SK-N-SH treated with all-trans-retinoic acid at 6 μM for 48 hours (cell line): Measurements from ENCODE around the gene TEX26.
A peak's percentile ranks its signal among the peaks of the same experiment; 100 is the strongest.

Experiments
- ATAC-seq: fragments of 200-7000 bp; cut with Tn5 transposase; 3 replicates; pipeline ENCODE4 v1.9.1; 2020; ENCODE audit warnings: mild to moderate bottlenecking, moderate library complexity
- ARNTL ChIP-seq: fragments of 450-650 bp; formaldehyde crosslinking; IDR thresholded peaks from 2 replicates; pipeline ENCODE4 v1.5.0; 2020; ENCODE audit warnings: low read depth, mild to moderate bottlenecking, moderate library complexity, borderline replicate concordance
- BACH2 ChIP-seq: fragments of 250-450 bp; sonication (Bioruptor Pico); IDR thresholded peaks from 2 replicates; pipeline ENCODE4 v1.9.0; 2021; ENCODE audit warnings: mild to moderate bottlenecking, borderline replicate concordance
- CREB5 ChIP-seq: fragments of 250-450 bp; sonication (Bioruptor Pico); IDR thresholded peaks from 2 replicates; pipeline ENCODE4 v1.5.1; 2020; ENCODE audit warnings: low read depth, mild to moderate bottlenecking, moderate library complexity
- CSDC2 ChIP-seq: fragments of 250-450 bp; sonication (Bioruptor Pico); IDR thresholded peaks from 2 replicates; pipeline ENCODE4 v1.5.0; 2020; ENCODE audit warnings: mild to moderate bottlenecking, moderate library complexity
- CSRNP3 ChIP-seq: fragments of 250-450 bp; sonication (Bioruptor Pico); IDR thresholded peaks from 2 replicates; pipeline ENCODE4 v1.5.1; 2021; ENCODE audit warnings: mild to moderate bottlenecking, moderate library complexity
- ESRRG ChIP-seq: fragments of 250-450 bp; sonication (Bioruptor Pico); IDR thresholded peaks from 2 replicates; pipeline ENCODE4 v1.6.1; 2021; ENCODE audit warnings: mild to moderate bottlenecking
- GLIS3 ChIP-seq: fragments of 250-450 bp; sonication (Bioruptor Pico); IDR thresholded peaks from 2 replicates; pipeline ENCODE4 v1.5.0; 2020; ENCODE audit warnings: mild to moderate bottlenecking, moderate library complexity
- ISL1 ChIP-seq: fragments of 250-450 bp; sonication (Bioruptor Pico); IDR thresholded peaks from 2 replicates; pipeline ENCODE4 v2.1.2; 2022; ENCODE audit warnings: mild to moderate bottlenecking, moderate library complexity
- OSR1 ChIP-seq: fragments of 250-450 bp; sonication (Bioruptor Pico); IDR thresholded peaks from 2 replicates; pipeline ENCODE4 v1.8.0; 2022; ENCODE audit warnings: moderate library complexity, mild to moderate bottlenecking, inconsistent platforms
- POU6F1 ChIP-seq: fragments of 250-450 bp; sonication (Bioruptor Pico); IDR thresholded peaks from 2 replicates; pipeline ENCODE4 v1.8.0; 2021; ENCODE audit warnings: low read depth, mild to moderate bottlenecking, moderate library complexity, borderline replicate concordance
- PPARA ChIP-seq: fragments of 250-450 bp; sonication (Bioruptor Pico); IDR thresholded peaks from 2 replicates; pipeline ENCODE4 v1.5.0; 2020; ENCODE audit warnings: mild to moderate bottlenecking, borderline replicate concordance
- RARB ChIP-seq: fragments of 250-450 bp; sonication (Bioruptor Pico); IDR thresholded peaks from 2 replicates; pipeline ENCODE4 v1.8.0; 2021; ENCODE audit warnings: mild to moderate bottlenecking, moderate library complexity
- SNAI2 ChIP-seq: fragments of 250-450 bp; sonication (Bioruptor Pico); IDR thresholded peaks from 2 replicates; pipeline ENCODE4 v1.5.0; 2020; ENCODE audit warnings: mild to moderate bottlenecking, moderate library complexity
- TCF4 ChIP-seq: fragments of 250-450 bp; sonication (Bioruptor Pico); IDR thresholded peaks from 2 replicates; pipeline ENCODE4 v1.8.0; 2021; ENCODE audit warnings: mild to moderate bottlenecking, moderate library complexity, borderline replicate concordance
- ZC3H10 ChIP-seq: fragments of 250-450 bp; sonication (Bioruptor Pico); IDR thresholded peaks from 2 replicates; pipeline ENCODE4 v1.5.1; 2021; ENCODE audit warnings: mild to moderate bottlenecking, moderate library complexity
- ZFP3 ChIP-seq: fragments of 250-450 bp; sonication (Bioruptor Pico); IDR thresholded peaks from 2 replicates; pipeline ENCODE4 v1.5.0; 2020; ENCODE audit warnings: mild to moderate bottlenecking, moderate library complexity
- ZFP30 ChIP-seq: fragments of 450-650 bp; formaldehyde crosslinking; IDR thresholded peaks from 2 replicates; pipeline ENCODE4 v1.5.0; 2022; ENCODE audit warnings: mild to moderate bottlenecking, moderate library complexity
- ZNF565 ChIP-seq: fragments of 450-650 bp; formaldehyde crosslinking; conservative IDR thresholded peaks from 2 replicates; pipeline ENCODE4 v1.5.0; 2020; ENCODE audit warnings: low read depth, mild to moderate bottlenecking, moderate library complexity
- ZNF70 ChIP-seq: fragments of 450-650 bp; formaldehyde crosslinking; IDR thresholded peaks from 2 replicates; pipeline ENCODE4 v1.5.0; 2020; ENCODE audit warnings: mild to moderate bottlenecking, moderate library complexity
- ZNF8 ChIP-seq: fragments of 450-650 bp; formaldehyde crosslinking; IDR thresholded peaks from 2 replicates; pipeline ENCODE4 v1.5.0; 2020; ENCODE audit warnings: mild to moderate bottlenecking, moderate library complexity
- TF ChIP-seq, protein P1 (sequence below): fragments of 250-450 bp; sonication (Bioruptor Pico); IDR thresholded peaks from 2 replicates; pipeline ENCODE4 v1.8.0; 2020; ENCODE audit warnings: mild to moderate bottlenecking, moderate library complexity, borderline replicate concordance

TEX26 gene

GRCh38 chr13:30978981-30979956 is 46.8 kb downstream of the TEX26 start:
- ATAC-seq: peak; percentile 23; the same call in 1 of the 3 replicates
- TF ChIP-seq OSR1 (no peak), ZFP3 (no peak)

GRCh38 chr13:30982506-30982905 is 50.0 kb downstream of the TEX26 start:
- no peak for ATAC-seq
- TF ChIP-seq ZC3H10: no peak
- TF ChIP-seq BACH2: no peak
- TF ChIP-seq CSRNP3 (CRISPR knock-in tag): no peak

DNA sequence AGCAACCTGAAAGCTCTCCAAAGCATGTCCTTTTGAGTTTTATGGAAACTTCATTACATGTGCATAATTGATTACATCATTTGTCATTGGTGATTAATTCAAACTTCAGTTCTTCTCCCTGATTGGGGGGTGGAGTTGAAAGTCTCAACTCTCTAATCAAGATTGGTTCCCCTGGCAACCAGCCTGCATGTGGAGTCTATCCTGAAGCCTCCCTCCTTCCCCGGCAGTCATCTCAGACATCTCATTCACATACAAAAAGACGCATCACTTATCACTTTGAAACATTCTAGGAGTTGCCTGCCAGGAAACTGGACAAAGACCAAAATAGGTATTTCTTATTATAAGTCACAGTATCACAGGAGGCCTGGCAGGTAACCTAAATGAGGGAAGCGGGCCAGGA is 50.5 kb downstream of the TEX26 start:
- TF ChIP-seq ZFP3 (no peak), SNAI2 (CRISPR knock-in tag) (no peak), CSDC2 (CRISPR knock-in tag) (no peak), POU6F1 (no peak), TCF4 (no peak), GLIS3 (no peak)
- TF ChIP-seq, protein P1, sequence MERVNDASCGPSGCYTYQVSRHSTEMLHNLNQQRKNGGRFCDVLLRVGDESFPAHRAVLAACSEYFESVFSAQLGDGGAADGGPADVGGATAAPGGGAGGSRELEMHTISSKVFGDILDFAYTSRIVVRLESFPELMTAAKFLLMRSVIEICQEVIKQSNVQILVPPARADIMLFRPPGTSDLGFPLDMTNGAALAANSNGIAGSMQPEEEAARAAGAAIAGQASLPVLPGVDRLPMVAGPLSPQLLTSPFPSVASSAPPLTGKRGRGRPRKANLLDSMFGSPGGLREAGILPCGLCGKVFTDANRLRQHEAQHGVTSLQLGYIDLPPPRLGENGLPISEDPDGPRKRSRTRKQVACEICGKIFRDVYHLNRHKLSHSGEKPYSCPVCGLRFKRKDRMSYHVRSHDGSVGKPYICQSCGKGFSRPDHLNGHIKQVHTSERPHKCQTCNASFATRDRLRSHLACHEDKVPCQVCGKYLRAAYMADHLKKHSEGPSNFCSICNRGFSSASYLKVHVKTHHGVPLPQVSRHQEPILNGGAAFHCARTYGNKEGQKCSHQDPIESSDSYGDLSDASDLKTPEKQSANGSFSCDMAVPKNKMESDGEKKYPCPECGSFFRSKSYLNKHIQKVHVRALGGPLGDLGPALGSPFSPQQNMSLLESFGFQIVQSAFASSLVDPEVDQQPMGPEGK: no peak
- TF ChIP-seq, all 23 proteins: peak for 0
- ATAC-seq: no peak

DNA sequence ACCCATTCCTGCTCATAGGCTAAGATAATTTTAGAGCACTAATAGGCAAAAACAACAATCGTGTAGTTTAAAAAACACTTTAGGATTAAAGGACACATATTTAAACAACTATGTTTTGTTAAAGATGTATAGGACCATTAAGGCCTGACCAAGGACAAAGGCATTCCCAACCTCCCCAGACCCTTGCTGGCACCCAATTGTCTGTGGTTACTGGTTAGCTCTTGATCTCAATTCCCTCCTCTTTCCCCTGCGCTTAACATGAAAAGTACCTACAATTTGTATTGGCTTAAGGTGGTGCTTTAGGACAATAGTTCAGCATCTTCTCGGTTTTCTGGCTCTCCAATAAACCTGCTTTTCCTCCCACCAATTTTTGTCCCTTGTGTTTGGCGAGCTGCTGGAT is 51.0 kb downstream of the TEX26 start:
- ATAC-seq: no peak
- TF ChIP-seq, protein P1: no peak
- no peak for TF ChIP-seq POU6F1
- no peak for TF ChIP-seq ZC3H10
- no peak for TF ChIP-seq ZNF565 (CRISPR knock-in tag)
- TF ChIP-seq ZNF8 (CRISPR knock-in tag): no peak
- no peak for TF ChIP-seq ESRRG (CRISPR knock-in tag)
- TF ChIP-seq ISL1 (CRISPR knock-in tag): no peak
- no peak for TF ChIP-seq PPARA (CRISPR knock-in tag)
- no peak for TF ChIP-seq ZFP30 (CRISPR knock-in tag)
- TF ChIP-seq CSDC2 (CRISPR knock-in tag): no peak
- no peak for TF ChIP-seq CSRNP3 (CRISPR knock-in tag)
- TF ChIP-seq GLIS3: no peak
- TF ChIP-seq ARNTL (CRISPR knock-in tag): no peak
- no peak for TF ChIP-seq RARB (CRISPR knock-in tag)
- TF ChIP-seq ZFP3: no peak
- no peak for TF ChIP-seq SNAI2 (CRISPR knock-in tag)
- no peak for TF ChIP-seq ZNF70 (CRISPR knock-in tag)
- no peak for TF ChIP-seq BACH2
- TF ChIP-seq CREB5 (CRISPR knock-in tag): no peak
- TF ChIP-seq, all 23 proteins: peak for 0
